Measurements from ENCODE around the gene CACNA1A. TPM values are rescaled to one million over a fixed set of nuclear protein-coding genes. Genes with fewer than 3 reads are reported as not detected.
"Not testable (repeated sequence)": the region's sequence is repeated elsewhere in the genome, so short reads cannot be mapped to it uniquely, and the experiment has no call there.

CACNA1A gene
- under 1 TPM; 0.21 to 0.44 TPM for total RNA-seq

DNA sequence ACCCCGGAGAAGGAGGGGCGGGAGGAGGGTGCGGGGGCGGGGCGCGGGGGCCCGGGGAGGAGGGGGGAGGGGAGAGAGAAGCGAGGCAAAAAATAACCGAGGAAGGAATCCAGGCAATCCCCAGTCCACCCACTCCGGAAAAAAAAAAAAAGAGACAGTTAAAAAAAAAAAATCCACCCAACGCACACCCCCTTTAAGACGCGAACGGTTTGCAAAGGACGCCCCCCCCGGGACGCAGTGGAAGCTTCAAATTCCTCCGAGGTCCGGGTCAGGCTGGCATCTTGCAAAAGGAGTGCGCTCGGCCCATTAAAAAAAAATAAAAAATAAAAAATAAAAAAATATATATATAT is at the start of gene CACNA1A:
CACNA1A (minus strand) TSS at position 9 of the 350 bp plus-strand sequence. CDS start 255 bp downstream, outside the sequence.
- ChIA-PET POLR2A (no interaction called here), CTCF (interaction anchor here (0.7 to 1.1 kb wide), 2 partner anchors 179 to 541 kb away, joined by 4 read pairs; no protein-coding TSS in a partner anchor)

DNA sequence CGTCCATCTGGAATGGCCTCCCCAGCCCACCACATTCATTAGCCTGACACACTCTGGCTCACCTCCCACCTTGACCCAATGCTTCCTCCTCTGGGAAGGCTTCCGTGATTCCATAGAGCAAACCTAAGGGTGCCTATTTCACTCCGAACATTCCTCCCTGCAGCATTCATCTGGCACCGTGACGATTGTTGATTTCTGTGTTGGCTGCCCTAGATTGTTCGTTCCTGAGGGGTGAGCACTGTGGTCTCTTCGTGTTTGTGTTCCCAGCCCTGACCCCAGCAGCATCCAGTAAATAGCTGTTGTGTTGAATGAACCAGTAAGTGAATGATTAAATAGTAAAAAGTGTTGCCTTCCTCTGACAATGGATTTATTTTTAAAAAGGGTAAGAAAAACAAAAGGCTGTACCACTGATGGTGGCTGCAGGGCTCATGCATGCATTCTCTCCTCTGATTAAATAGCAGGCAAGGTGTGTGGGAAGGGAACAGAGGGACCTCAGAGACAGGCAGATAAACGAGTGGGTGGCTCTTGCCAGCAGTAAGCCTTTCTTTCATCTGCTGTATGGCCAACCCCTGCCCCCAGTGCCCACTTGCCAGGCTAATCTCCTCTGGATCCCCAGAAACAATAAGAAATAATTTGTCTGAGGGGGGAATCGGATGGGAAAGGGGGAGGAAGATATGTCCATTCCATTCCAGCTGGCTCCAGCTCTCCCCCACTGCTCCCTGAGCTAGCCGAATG is 48.4 kb upstream of the CACNA1A start:
- ChIA-PET CTCF (no interaction called here), POLR2A (no interaction called here)

DNA sequence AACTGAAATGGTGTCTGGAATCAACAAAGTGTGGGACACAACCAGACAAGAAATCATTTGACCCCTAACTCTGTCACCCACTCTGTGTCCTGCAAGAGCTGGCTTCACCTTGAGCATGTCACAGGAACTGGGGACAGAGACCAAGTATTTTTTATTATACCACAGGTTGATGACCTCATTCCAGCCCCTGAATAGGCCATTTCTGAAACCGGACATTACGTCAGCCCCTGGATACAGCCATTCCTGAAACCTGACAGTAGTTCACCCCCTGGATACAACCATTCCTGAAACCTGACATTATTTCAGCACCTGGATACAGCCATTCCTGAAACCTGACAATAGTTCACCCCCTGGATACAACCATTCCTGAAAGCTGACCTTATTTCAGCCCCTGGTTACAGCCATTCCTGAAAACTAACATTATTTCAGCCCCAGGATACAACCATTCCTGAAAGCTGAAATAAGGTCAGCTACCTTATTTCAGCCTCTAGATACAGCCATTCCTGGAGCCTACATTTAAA is 47.7 kb upstream of the CACNA1A start:
- ChIA-PET POLR2A (no interaction called here), CTCF (no interaction called here)

DNA sequence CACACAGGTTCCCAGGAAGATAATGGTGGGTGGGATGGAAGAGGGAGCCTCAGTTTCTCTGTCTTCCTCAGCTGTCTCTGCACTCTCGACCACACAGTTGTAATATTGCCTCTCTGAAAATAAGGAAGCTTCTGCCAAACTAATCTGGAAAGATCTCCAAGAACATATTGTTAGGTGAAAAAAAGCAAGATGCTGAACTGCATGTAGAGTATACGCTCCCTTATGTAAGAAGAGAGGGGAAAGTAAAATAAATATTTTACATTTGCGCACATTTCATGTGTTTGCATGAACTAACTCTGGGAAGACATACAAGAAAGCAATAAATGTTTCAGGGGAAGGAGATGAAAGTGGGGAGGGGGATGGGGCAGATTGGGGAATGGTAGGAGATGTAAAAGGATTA is 41.9 kb upstream of the CACNA1A start:
- POLR2A ChIA-PET: no interaction called here
- CTCF ChIA-PET: interaction anchor here (0.7 kb wide), 1 partner anchor 1974 kb away, joined by 4 read pairs; no protein-coding TSS in a partner anchor

DNA sequence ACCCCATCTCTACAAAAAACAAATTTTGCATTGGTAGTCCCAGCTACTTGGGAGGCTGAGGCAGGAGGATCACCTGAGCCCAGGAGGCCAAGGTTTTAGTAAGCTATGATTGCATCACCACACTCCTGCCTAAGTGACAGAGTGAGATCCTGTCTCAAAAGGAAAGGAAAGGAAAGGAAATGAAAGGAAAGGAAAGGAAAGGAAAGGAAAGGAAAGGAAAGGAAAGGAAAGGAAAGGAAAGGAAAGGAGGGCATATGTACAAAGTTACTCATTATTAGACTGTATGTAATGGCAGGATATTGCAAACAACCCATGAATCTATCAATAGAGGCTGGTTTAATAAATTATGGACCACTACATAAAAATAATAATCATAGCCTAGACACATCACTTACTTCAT is 40.8 kb upstream of the CACNA1A start:
- POLR2A ChIA-PET: no interaction called here
- CTCF ChIA-PET: no interaction called here

DNA sequence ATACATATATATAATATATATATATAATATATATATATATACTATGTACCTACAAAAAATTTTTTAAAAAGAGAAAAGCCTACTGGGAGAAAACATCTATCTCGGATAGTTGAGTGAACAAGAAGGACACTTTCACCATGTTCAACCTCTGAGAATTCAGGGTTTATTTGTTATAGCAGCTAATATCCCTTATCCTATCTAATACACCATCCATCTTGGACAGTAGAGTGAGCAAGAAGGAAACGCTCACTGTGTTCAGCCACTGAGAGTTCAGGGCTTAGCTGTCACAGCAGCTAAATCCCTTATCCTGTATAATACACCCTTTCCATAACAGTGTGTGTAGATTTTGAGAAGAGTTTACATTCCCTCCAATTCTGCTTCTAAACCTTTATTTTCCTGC is 38.1 kb upstream of the CACNA1A start:
- CTCF ChIA-PET: no interaction called here
- POLR2A ChIA-PET: no interaction called here

DNA sequence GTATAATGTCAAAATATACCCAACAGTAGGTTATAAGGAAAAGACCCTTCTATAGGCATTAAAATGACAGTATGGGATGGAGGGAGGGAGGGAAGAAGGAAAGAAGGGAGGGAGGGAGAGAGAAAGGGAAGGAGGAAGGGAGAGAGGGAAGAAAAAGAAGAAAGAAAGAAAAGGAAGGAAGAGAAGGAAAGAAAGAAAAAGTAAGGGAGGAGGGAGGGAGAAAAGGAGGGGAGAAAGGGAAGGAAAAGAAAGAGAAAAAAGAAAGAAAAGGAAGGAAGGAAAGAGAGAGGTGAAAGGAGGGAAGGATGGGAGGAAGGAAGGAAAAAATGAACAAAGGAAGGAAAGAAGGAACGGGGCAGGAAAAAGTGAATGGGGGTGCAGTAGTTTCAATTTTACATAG is 35.3 kb upstream of the CACNA1A start:
- POLR2A ChIA-PET: no interaction called here

DNA sequence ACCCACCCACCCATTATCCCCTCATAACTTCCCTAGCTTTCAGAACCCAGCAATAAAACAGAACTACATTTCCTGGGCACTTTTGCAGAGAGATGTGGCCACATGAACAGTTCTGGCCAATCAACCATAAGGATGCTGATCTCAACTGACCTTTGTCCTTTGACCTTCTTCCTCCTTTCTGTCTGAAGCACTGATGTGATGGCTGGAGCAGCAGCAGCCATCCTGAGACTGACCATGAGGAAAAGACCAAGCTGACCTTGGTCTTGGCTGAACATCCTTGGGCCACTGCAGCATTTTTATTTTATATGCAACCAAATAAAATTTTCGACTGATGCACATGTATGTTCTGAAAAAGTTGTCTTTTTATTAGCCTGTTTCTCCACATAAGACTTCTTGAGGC is 33.1 kb upstream of the CACNA1A start:
- POLR2A ChIA-PET: no interaction called here
- CTCF ChIA-PET: no interaction called here

More for the DNA sequence above, 35.3 kb upstream of the CACNA1A start:
- CTCF ChIA-PET: no interaction called here

DNA sequence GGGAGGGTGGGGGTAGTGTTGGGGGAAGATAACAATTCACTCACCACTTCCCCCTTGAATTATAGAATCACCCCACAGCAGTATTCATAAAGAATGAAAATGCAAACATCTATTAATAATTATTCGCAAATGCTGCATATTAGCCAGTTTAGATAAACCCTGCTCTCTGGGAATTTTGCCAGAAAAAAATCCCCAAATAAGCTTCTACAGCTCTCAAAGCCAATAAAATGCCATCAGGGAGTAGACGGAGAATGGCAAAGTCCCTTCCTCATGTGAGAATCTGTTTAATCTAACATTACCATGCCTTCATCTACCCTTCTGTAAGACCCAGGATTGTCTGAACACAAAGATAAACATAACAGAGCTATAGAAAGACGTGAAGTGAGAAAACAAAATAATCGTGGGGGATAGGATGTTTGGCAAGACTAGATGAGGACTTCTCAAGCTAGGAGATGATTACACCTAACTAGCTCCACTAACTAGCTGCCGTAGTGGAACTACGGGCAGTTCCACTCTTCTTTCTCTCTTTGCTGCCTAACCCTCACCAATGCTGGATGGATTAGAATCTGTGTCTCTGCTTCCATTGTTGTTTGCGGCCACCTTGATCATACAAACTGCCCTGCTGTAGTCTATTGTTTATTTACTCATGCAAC is 32.4 kb upstream of the CACNA1A start:
- CTCF ChIA-PET: no interaction called here
- POLR2A ChIA-PET: no interaction called here

DNA sequence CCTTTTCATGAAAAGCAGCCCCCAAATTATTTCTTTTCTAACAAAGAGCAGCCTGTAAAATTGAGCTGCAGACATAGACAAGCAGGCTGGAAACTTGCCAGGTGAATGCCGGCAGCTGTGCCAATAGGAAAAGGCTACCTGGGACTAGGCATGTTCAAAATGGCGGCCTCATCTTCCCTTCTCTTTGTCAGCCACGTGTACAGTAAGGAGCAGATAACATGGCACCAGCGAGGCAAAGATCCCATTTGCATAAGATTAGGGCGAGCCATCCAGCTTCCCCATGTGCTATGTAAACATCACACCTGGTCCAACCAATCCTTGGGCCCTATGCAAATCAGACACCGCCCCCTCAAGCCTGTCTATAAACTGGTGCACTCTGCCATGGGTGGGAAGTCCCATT is 31.2 kb upstream of the CACNA1A start:
- ChIA-PET POLR2A (no interaction called here), CTCF (no interaction called here)

DNA sequence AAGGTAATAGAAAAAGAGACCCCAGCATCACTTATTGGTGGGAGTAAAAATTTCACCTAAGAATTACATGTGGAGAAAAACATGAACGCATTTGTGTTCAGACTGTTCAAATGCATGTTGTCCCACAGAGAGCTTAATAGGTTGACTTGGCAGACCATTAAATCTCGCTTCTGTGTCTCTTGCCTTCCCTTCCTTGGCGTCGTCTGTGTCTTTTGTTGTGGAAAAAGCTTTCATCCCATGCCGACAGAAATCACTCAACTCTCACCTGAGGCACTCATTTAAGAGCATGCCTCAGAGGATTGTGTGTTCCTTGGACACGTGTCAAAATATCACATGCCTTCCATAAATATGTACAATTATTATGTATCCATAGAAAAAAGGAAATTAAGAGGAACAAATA is 24.4 kb upstream of the CACNA1A start:
- ChIA-PET CTCF (no interaction called here), POLR2A (no interaction called here)

DNA sequence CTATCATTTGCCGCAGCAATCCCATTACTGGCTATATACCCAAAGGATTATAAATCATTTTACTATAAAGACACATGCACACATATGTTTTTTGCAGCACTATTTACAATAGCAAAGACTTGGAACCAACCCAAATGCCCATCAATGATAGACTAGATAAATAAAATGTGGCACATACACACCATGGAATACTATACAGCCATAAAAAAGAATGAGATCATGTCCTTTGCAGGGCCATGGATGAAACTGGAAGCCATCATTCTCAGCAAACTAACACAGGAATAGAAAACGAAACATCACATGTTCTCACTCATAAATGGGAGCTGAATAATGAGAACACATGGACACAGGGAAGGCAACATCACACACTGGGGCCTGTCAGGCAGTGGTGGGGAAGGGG is 23.4 kb upstream of the CACNA1A start:
- CTCF ChIA-PET, POLR2A ChIA-PET: not testable (repeated sequence)

DNA sequence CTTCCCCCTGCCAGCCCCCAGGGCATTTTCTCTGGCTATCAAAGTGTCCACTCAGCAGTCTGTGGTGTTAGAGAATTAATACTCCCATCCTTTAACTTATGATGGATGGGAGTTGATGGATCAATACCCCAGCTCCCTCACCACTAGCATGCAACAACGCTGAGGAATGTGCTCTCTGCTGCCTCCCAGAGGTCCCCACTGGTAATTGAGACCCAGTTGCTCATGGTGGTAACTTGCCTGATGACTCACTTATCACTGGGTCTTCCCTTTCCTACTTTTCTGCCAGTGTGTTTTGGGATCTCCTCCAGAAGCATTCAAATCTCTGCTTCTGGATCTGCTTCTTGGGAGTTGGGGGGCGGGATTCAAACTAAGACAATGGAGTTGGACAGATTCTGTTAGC is 20.3 kb upstream of the CACNA1A start:
- ChIA-PET CTCF (interaction anchor here (0.9 to 1.5 kb wide), 2 partner anchors 16 to 236 kb away, joined by 3 read pairs; no protein-coding TSS in a partner anchor), POLR2A (no interaction called here)

DNA sequence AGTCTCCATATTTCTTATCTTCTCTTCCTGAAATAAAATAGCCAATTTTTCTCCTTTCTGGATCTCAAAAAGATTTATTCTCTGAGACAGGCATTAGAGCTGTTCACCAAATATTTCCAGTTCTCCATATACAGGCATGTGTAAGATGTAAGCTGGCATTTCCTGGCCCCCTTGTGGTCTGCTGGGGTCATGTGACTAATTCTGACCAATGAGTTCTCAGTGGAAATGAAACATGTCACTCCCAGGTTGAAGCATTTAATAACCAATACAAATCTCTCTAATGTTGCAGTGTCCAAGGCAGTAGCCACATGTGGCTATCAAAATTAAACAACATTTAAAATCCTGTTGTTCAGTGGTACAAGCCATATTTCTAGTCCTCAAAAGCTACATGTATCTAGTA is 14.8 kb upstream of the CACNA1A start:
- POLR2A ChIA-PET: no interaction called here
- CTCF ChIA-PET: no interaction called here

DNA sequence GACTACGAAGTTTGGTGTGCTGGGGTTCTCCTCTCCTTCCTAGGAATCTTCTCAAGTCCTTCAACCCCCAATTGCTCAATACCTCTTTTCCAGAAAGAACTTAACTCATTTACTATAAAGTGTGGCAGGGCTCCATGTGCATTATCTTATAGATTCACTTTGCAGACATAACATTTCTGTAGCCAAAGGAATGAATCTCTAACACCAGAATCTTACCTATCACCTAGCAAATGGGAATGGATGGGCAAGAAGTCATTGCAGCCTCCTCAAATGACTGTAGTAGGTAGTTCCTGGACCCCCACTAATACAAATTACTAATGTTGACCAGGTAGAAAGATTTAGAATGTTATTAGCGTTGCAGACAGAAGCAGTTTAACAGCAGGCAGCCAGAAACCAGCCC is 5.7 kb upstream of the CACNA1A start:
- ChIA-PET POLR2A (no interaction called here), CTCF (no interaction called here)

DNA sequence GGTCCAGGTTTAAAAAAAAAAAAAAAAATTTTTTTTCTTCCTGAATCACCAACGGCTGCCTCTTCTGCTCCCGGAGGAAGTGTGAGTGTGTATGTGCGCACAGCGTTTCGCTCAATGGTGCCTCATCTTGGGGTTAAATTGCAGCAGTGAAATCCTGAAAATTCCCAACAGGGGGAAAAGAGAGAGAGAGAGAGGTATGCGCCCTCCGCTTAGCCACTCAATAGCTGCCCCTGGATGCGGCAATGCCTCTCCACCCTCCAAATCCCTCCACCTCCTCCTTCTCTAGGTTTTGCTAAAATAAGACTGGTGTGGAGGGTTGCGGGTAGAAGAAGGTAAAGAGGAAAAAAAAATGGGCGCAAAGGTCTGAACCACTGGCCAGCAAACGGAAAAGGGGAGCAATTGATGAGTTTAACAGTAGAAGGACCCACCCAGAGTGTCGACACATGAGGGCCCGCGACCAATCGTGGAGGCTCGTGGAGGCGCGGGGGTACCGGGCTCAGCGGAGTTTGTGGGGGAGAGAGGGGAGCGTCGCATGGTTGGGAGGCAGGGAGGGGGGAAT is 853 bp upstream of the CACNA1A start:
- POLR2A ChIA-PET: no interaction called here
- CTCF ChIA-PET: interaction anchor here (1.1 kb wide), 1 partner anchor 180 kb away, joined by 4 read pairs; no protein-coding TSS in a partner anchor

DNA sequence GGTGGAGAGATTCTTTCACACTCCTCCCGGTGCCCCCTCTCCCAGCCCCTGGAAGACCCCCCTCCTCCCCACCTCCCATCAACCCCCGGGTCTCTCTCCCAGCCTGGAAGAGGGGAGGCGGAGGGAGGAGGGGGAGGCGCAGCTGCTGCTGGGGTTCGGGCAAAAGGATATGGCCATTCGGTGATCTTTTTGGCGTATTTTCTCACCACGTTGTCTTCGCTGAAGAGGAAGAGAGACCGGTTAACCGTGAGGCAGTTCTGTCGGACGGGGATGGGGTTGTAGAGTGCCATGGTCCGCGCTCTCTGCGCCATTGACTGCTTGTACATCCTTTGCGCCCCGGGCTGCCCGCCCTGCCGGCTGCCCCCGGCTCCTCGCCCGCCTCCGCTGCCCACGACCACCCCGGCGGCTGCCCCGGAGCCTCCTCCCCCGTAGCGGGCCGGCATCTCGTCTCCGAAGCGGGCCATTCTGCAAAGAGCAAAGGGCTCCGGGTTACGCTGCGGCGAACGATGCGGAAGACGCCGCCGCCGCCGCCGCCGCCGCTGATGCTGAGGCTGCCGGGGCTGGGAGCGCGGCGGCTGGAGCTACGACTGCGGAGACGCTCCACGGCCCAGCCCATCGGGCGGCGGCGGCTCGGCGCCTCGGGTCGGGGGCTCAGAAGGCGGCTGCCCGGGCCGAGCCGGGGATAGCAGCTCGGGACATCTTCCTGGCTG is 363 bp downstream of the CACNA1A start:
- CTCF ChIA-PET: interaction anchor here (0.7 to 1.1 kb wide), 2 partner anchors 178 to 541 kb away, joined by 4 read pairs; no protein-coding TSS in a partner anchor
- POLR2A ChIA-PET: interaction anchor here (0.5 kb wide), 1 partner anchor 289 kb away, joined by 3 read pairs; the partner anchor contains the start of gene ZSWIM4

DNA sequence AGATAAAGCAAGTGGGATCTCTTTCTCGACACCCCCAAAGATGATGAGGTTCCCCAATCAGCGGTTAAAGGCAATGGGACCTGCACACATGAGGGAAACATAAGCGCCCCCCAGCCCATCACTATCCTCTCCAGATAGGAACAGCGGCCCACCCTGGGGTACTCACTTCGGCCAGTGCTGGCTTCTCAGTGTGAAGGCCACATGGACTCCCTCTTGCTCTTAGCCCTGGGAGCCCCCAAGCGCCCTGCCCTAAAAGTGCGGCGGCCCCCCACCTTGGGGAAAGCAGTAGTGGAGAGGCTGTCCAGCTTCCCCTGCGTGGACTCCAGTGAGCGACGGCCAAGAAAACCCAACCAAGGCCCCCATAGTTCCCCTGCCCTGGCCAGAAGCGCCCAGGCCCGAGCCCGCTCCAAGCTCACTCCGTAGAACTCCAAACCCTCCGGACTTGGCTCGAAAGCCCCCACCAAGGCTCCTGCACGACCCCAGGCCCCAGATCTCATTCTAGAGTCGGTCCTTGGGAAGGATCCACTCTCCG is 1.0 kb downstream of the CACNA1A start:
- CTCF ChIA-PET: no interaction called here
- POLR2A ChIA-PET: interaction anchor here (0.5 kb wide), 1 partner anchor 290 kb away, joined by 3 read pairs; the partner anchor contains the start of gene ZSWIM4

DNA sequence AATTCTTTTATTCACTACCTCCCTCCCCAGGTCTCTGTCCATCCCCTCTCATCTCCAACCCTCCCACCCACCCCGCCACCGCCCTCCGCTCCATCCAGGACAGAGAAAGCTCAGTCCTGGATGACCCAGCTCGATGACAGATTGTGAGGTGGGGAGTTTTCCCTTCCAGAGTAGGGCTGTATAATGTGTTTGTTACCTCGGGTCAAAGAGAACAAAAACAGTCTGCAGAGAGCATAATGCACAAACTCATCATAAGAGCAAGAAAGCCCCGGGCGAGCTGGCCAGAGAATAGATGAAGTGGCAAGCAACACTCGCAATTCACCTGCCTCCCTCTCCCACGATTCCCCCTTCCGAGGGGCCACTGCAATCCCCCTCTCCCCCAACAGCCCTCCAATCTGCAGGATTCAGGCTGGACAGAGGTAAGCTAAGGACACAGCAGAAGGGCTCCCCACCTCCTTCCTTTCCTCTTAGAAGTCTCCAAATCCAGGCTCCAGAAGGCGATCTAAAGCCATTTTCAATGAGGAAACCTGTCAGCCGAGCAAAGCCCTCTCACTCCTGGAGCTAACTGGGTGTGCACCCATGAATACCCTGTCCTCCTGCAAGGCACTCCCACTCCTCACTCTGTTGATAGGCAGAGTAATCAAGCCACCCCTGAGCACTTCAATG is 2.6 kb downstream of the CACNA1A start:
- CTCF ChIA-PET: no interaction called here
- POLR2A ChIA-PET: interaction anchor here (0.5 kb wide), 1 partner anchor 199 kb away, joined by 3 read pairs; no protein-coding TSS in a partner anchor
